Measurements from ENCODE around the gene ADCY4. TPM values are rescaled to one million over a fixed set of nuclear protein-coding genes. Genes with fewer than 3 reads are reported as not detected.

ADCY4 gene
- total and polyA plus RNA-seq, 2 of the 13 experiments (the other 11 are each of a cell fraction or from before 2014, with no cell fraction given): 0.03 TPM; not detected in 1

- TF ChIP-seq ZNF512 (CRISPR knock-in tag; IDR thresholded peaks at IDR 0.05) (peak; percentile 84; the same call in 1 of the 2 replicates), NR0B2 (CRISPR knock-in tag; IDR thresholded peaks at IDR 0.05) (peak; percentile 99), POLR2AphosphoS2 (IDR thresholded peaks at IDR 0.05; ENCODE audit: low read depth, low read length) (no peak), RARA (CRISPR knock-in tag; IDR thresholded peaks at IDR 0.05) (peak; percentile 60), ZNF160 (CRISPR knock-in tag; IDR thresholded peaks at IDR 0.05) (peak; percentile 99), ZNF639 (CRISPR knock-in tag; conservative IDR thresholded peaks at IDR 0.05) (peak; percentile 96), CEBPZ (IDR thresholded peaks at IDR 0.05; ENCODE audit: low read length) (no peak), ZNF749 (CRISPR knock-in tag; IDR thresholded peaks at IDR 0.05; ENCODE audit: borderline replicate concordance) (peak; percentile 99), ZNF652 (CRISPR knock-in tag; IDR thresholded peaks at IDR 0.05; ENCODE audit: borderline replicate concordance, low read depth) (no peak; the same call in none of the 2 replicates), THRA (CRISPR knock-in tag; IDR thresholded peaks at IDR 0.05; ENCODE audit: borderline replicate concordance) (peak; percentile 90; the same call in 1 of the 2 replicates), ARHGAP35 (CRISPR knock-in tag; IDR thresholded peaks at IDR 0.05; ENCODE audit: borderline replicate concordance) (peak; percentile 99), EED (CRISPR knock-in tag; IDR thresholded peaks at IDR 0.05) (peak; percentile 99)
Observed at GRCh38 chr14:24271134-24271833, 63.6 kb downstream of the ADCY4 start, which contains the start of gene RABGGTA (continued).

All from HepG2 (cell line).